Activated naive CD4-positive, alpha-beta T cell treated with anti-CD3 and anti-CD28 coated beads for 36 hours (primary cell): ENCODE data around the gene PEAK1. TPM values are rescaled to one million over a fixed set of nuclear protein-coding genes. Genes with fewer than 3 reads are reported as not detected.

Experiments used
- CTCF ChIA-PET: fragments of 350-600 bp; sonication (Branson Sonifier 250); formaldehyde crosslinking; loops from one replicate; lab custom pipeline; 2021; ENCODE audit warnings: antibody characterized with exemption; lab: Charles Lee
- DNase-seq: peaks from one replicate; pipeline ENCODE4 v3.0.0-alpha.2; 2020
- H3K27ac Mint-ChIP-seq: one replicate; pipeline ENCODE4 v1.8.0; 2021; ENCODE audit warnings: mild to moderate bottlenecking, mixed read lengths
- H3K27me3 Mint-ChIP-seq: one replicate; pipeline ENCODE4 v1.8.0; 2021; ENCODE audit warnings: low read depth, mixed read lengths
- H3K36me3 Mint-ChIP-seq: one replicate; pipeline ENCODE4 v1.8.0; 2021; ENCODE audit warnings: low read depth, mixed read lengths
- H3K4me1 Mint-ChIP-seq: one replicate; pipeline ENCODE4 v1.8.0; 2021; ENCODE audit warnings: low read depth, mixed read lengths
- H3K4me3 Mint-ChIP-seq: one replicate; pipeline ENCODE4 v1.8.0; 2021; ENCODE audit warnings: mild to moderate bottlenecking, moderate library complexity, mixed read lengths
- H3K9me3 Mint-ChIP-seq: one replicate; pipeline ENCODE4 v1.8.0; 2021; ENCODE audit warnings: mixed read lengths
- intact Hi-C: fragments of 100-400 bp; cut with micrococcal nuclease; formaldehyde crosslinking; loops from one replicate; pipeline ENCODE4 v1.15.1; 2023
- total RNA-seq, 2 experiments: library from RNA; stranded (reverse); gene quantifications; one replicate each; pipeline ENCODE4 v1.2.3, GENCODE V29; 2021

The PEAK1 gene
- total RNA-seq, 2 experiments from 2014 or later = 26.6 to 28.0 TPM

- no peaks in the 10 kb centered on the region for H3K27me3 Mint-ChIP-seq
- peaks cover 30% of the 10 kb centered on the region for H3K4me1 Mint-ChIP-seq
- no peak for DNase-seq
- H3K4me3 Mint-ChIP-seq = no peak overlapping the region
- no peaks in the 10 kb centered on the region for H3K9me3 Mint-ChIP-seq
- no peak overlapping the region for H3K27ac Mint-ChIP-seq
- CTCF ChIA-PET = no interaction called here
- intact Hi-C loops = no loop called here
- peaks cover 8% of the 10 kb centered on the region for H3K36me3 Mint-ChIP-seq
Observed at GRCh38 chr15:77454951-77455350, 35.0 kb upstream of the PEAK1 start.

GRCh38 chr15:77454265-77454664 lies 34.4 kb upstream of the PEAK1 start:
- H3K9me3 Mint-ChIP-seq = no peaks in the 10 kb centered on the region
- no peak for DNase-seq
- CTCF ChIA-PET = no interaction called here
- no peak overlapping the region for H3K27ac Mint-ChIP-seq
- intact Hi-C loops = no loop called here
- H3K27me3 Mint-ChIP-seq = no peaks in the 10 kb centered on the region
- peaks cover 6% of the 10 kb centered on the region for H3K36me3 Mint-ChIP-seq
- peaks cover 30% of the 10 kb centered on the region for H3K4me1 Mint-ChIP-seq
- no peak overlapping the region for H3K4me3 Mint-ChIP-seq

GRCh38 chr15:77446840-77447390 lies 27.0 kb upstream of the PEAK1 start:
- peaks cover 21% of the 10 kb centered on the region for H3K4me1 Mint-ChIP-seq
- H3K36me3 Mint-ChIP-seq = peaks cover 9% of the 10 kb centered on the region
- H3K9me3 Mint-ChIP-seq = no peaks in the 10 kb centered on the region
- intact Hi-C loops = no loop called here
- H3K27ac Mint-ChIP-seq = no peak overlapping the region
- H3K27me3 Mint-ChIP-seq = no peaks in the 10 kb centered on the region
- DNase-seq = no peak
- CTCF ChIA-PET = no interaction called here
- no peak overlapping the region for H3K4me3 Mint-ChIP-seq

GRCh38 chr15:77440378-77440999 lies 20.6 kb upstream of the PEAK1 start:
- no peak for DNase-seq
- peaks cover 1% of the 10 kb centered on the region for H3K36me3 Mint-ChIP-seq
- H3K27ac Mint-ChIP-seq = no peak overlapping the region
- H3K27me3 Mint-ChIP-seq = no peaks in the 10 kb centered on the region
- CTCF ChIA-PET = no interaction called here
- H3K4me1 Mint-ChIP-seq = peaks cover 41% of the 10 kb centered on the region
- H3K9me3 Mint-ChIP-seq = no peaks in the 10 kb centered on the region
- no peak overlapping the region for H3K4me3 Mint-ChIP-seq
- intact Hi-C loops = no loop called here

- no peak for DNase-seq
- CTCF ChIA-PET = interaction anchor here (0.6 to 1.2 kb wide), 3 partner anchors 11 to 496 kb away, joined by 3 to 4 read pairs (median 3); no protein-coding TSS in a partner anchor
- Mint-ChIP-seq H3K36me3 (peaks cover 2% of the 10 kb centered on the region), H3K4me3 (no peak overlapping the region), H3K9me3 (no peaks in the 10 kb centered on the region), H3K27ac (no peak overlapping the region), H3K4me1 (peaks cover 36% of the 10 kb centered on the region), H3K27me3 (no peaks in the 10 kb centered on the region)
- intact Hi-C loops = no loop called here
Observed at GRCh38 chr15:77437264-77437663, 17.4 kb upstream of the PEAK1 start.

- Mint-ChIP-seq H3K36me3 (peaks cover 2% of the 10 kb centered on the region), H3K4me3 (no peak overlapping the region)
- CTCF ChIA-PET = interaction anchor here (0.6 to 0.7 kb wide), 2 partner anchors 60 to 495 kb away, joined by 3 read pairs; no protein-coding TSS in a partner anchor
Observed at GRCh38 chr15:77436822-77437221, 16.9 kb upstream of the PEAK1 start.

GRCh38 chr15:77430652-77431051 lies 10.7 kb upstream of the PEAK1 start:
- no peak for DNase-seq
- H3K4me1 Mint-ChIP-seq = peaks cover 41% of the 10 kb centered on the region
- H3K4me3 Mint-ChIP-seq = no peak overlapping the region
- H3K27me3 Mint-ChIP-seq = no peaks in the 10 kb centered on the region
- H3K27ac Mint-ChIP-seq = no peak overlapping the region
- peaks cover 3% of the 10 kb centered on the region for H3K36me3 Mint-ChIP-seq
- H3K9me3 Mint-ChIP-seq = no peaks in the 10 kb centered on the region
- CTCF ChIA-PET = interaction anchor here (0.9 to 1.1 kb wide), 3 partner anchors 9 to 312 kb away, joined by 3 to 5 read pairs (median 4); no protein-coding TSS in a partner anchor
- intact Hi-C loops = no loop called here

More at GRCh38 chr15:77436822-77437221, 16.9 kb upstream of the PEAK1 start:
- Mint-ChIP-seq H3K27me3 (no peaks in the 10 kb centered on the region), H3K4me1 (peaks cover 38% of the 10 kb centered on the region), H3K9me3 (no peaks in the 10 kb centered on the region), H3K27ac (no peak overlapping the region)
- DNase-seq = no peak
- intact Hi-C loops = no loop called here

- no peak for DNase-seq
- CTCF ChIA-PET = interaction anchor here (0.9 to 1.1 kb wide), 2 partner anchors 9 to 24 kb away, joined by 3 to 4 read pairs; no protein-coding TSS in a partner anchor
- peaks cover 41% of the 10 kb centered on the region for H3K4me1 Mint-ChIP-seq
- H3K36me3 Mint-ChIP-seq = peaks cover 3% of the 10 kb centered on the region
- intact Hi-C loops = no loop called here
- H3K27ac Mint-ChIP-seq = no peak overlapping the region
- no peaks in the 10 kb centered on the region for H3K27me3 Mint-ChIP-seq
- H3K9me3 Mint-ChIP-seq = no peaks in the 10 kb centered on the region
- no peak overlapping the region for H3K4me3 Mint-ChIP-seq
Observed at GRCh38 chr15:77430213-77430612, 10.3 kb upstream of the PEAK1 start.

- peaks cover 2% of the 10 kb centered on the region for H3K36me3 Mint-ChIP-seq
- H3K27ac Mint-ChIP-seq = no peak overlapping the region
- H3K4me3 Mint-ChIP-seq = no peak overlapping the region
- CTCF ChIA-PET = interaction anchor here (0.6 to 1.2 kb wide), 3 partner anchors 11 to 365 kb away, joined by 3 to 5 read pairs (median 4); no protein-coding TSS in a partner anchor
- no peaks in the 10 kb centered on the region for H3K9me3 Mint-ChIP-seq
- no peaks in the 10 kb centered on the region for H3K27me3 Mint-ChIP-seq
- DNase-seq = no peak
- intact Hi-C loops = loop anchor here (10.0 kb wide), 1 partner anchor 522 kb away; the partner anchor contains the start of gene SCAPER
- H3K4me1 Mint-ChIP-seq = peaks cover 47% of the 10 kb centered on the region
Observed at GRCh38 chr15:77426871-77427270, 7.0 kb upstream of the PEAK1 start.

GRCh38 chr15:77426377-77426776 lies 6.5 kb upstream of the PEAK1 start:
- H3K4me1 Mint-ChIP-seq = peaks cover 48% of the 10 kb centered on the region
- peaks cover 2% of the 10 kb centered on the region for H3K36me3 Mint-ChIP-seq
- DNase-seq = no peak
- no peak overlapping the region for H3K27ac Mint-ChIP-seq
- CTCF ChIA-PET = interaction anchor here (0.6 to 1.2 kb wide), 3 partner anchors 12 to 365 kb away, joined by 3 to 5 read pairs (median 4); no protein-coding TSS in a partner anchor
- intact Hi-C loops = loop anchor here (10.0 kb wide), 1 partner anchor 522 kb away; the partner anchor contains the start of gene SCAPER
- H3K27me3 Mint-ChIP-seq = no peaks in the 10 kb centered on the region
- H3K9me3 Mint-ChIP-seq = no peaks in the 10 kb centered on the region
- H3K4me3 Mint-ChIP-seq = no peak overlapping the region

GRCh38 chr15:77425104-77425503 lies 5.2 kb upstream of the PEAK1 start:
- Mint-ChIP-seq H3K36me3 (peaks cover 2% of the 10 kb centered on the region), H3K4me3 (no peak overlapping the region), H3K9me3 (no peaks in the 10 kb centered on the region), H3K27ac (no peak overlapping the region), H3K4me1 (peaks cover 39% of the 10 kb centered on the region), H3K27me3 (no peaks in the 10 kb centered on the region)
- CTCF ChIA-PET = interaction anchor here (0.6 kb wide), 1 partner anchor 224 kb away, joined by 3 read pairs; no protein-coding TSS in a partner anchor
- DNase-seq = no peak
- intact Hi-C loops = loop anchor here (10.0 kb wide), 1 partner anchor 520 kb away; the partner anchor contains the start of gene SCAPER

GRCh38 chr15:77421370-77421700 lies 1.4 kb upstream of the PEAK1 start:
- CTCF ChIA-PET = interaction anchor here (1.3 kb wide), 1 partner anchor 9 kb away, joined by 4 read pairs; no protein-coding TSS in a partner anchor
- peak; percentile 41 for DNase-seq
- intact Hi-C loops = loop anchor here (2.0 to 10.0 kb wide), 6 partner anchors 71 to 517 kb away; partner anchors contain the start of genes PSTPIP1, SCAPER and TSPAN3
- Mint-ChIP-seq H3K9me3 (no peaks in the 10 kb centered on the region), H3K4me1 (peaks cover 43% of the 10 kb centered on the region), H3K4me3 (peak overlapping the region; percentile 95), H3K27me3 (no peaks in the 10 kb centered on the region), H3K36me3 (peaks cover 4% of the 10 kb centered on the region), H3K27ac (peak overlapping the region; percentile 98)
